HCT116 (cell line): ENCODE measurements around the gene PNN.

Experiments used
- CBX3 ChIP-seq: IDR thresholded peaks from 2 replicates; pipeline ENCODE4 v1.6.1; 2012; ENCODE audit warnings: low read depth
- EZH2 ChIP-seq: fragments of 200-600 bp; sonication (generic); IDR thresholded peaks from 2 replicates; pipeline ENCODE4 v1.6.1; 2017; ENCODE audit warnings: antibody characterized with exemption, mixed run types
- POLR2A ChIP-seq: IDR thresholded peaks from 2 replicates; pipeline ENCODE4 v1.7.0; 2011; ENCODE audit warnings: borderline replicate concordance; ENCODE audit not compliant: insufficient read depth, insufficient read length; ENCODE audit errors: extremely low read depth
- RAD21 ChIP-seq: IDR thresholded peaks from 2 replicates; pipeline ENCODE4 v1.6.1; 2012; ENCODE audit warnings: low read depth, mild to moderate bottlenecking
- SIN3A ChIP-seq: IDR thresholded peaks from 2 replicates; pipeline ENCODE4 v1.6.1; 2012; ENCODE audit warnings: low read depth
- TCF7L2 ChIP-seq: IDR thresholded peaks from 2 replicates; pipeline ENCODE4 v1.7.0; 2011; ENCODE audit warnings: borderline replicate concordance, inconsistent platforms; ENCODE audit not compliant: insufficient read depth, insufficient read length; ENCODE audit errors: extremely low read depth
- ZFX ChIP-seq: fragments of 450-650 bp; IDR thresholded peaks from 2 replicates; pipeline ENCODE4 v1.6.1; 2017
- TF ChIP-seq, protein P1 (sequence below), 3 experiments: fragments of 200-600 bp in 1 of 3; sonication (generic) in 1 of 3; IDR thresholded peaks in 2 of 3; conservative IDR thresholded peaks in 1 of 3; 2 replicates each; pipeline ENCODE4 v1.5.1; 2012 to 2017; ENCODE audit warnings: low read depth in 2 of 3, low read length in 2 of 3, antibody characterized with exemption in 1 of 3, borderline replicate concordance in 1 of 3, control low read depth in 1 of 3, mild to moderate bottlenecking in 1 of 3, mixed read lengths in 1 of 3, mixed run types in 1 of 3, moderate library complexity in 1 of 3; ENCODE audit not compliant: insufficient read depth in 1 of 3
- TF ChIP-seq, protein P2 (sequence below): IDR thresholded peaks from 2 replicates; pipeline ENCODE4 v1.6.1; 2012

DNA sequence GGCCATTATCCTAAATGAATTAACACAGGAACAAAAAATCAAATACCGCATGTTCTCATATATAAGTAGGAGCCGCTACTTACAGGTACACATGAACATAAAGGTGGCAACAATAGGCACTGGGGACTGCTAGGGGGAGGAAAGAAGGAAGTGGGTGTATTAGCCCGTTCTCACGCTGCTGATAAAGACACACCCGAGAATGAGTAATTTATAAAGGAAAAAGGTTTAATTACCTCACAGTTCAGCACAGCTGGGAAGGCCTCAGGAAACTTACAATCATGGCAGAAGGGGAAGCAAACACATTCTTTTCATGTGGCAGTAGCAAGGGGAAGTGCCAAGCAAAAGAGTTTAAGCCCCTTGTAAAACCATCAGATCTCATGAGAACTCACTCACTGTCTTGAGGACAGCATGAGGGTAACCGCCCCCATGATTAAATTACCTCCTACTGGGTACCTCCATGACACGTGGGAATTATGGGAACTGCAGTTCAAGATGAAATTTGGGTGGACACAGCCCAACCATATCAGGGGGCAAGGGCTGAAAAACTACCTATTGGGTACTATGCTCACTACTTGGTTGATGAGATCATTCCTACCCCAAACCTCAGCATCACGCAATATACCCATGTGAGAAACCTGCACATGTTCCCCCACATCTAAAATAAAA, 42.3 kb downstream of the PNN start:
- TF ChIP-seq, protein P1, sequence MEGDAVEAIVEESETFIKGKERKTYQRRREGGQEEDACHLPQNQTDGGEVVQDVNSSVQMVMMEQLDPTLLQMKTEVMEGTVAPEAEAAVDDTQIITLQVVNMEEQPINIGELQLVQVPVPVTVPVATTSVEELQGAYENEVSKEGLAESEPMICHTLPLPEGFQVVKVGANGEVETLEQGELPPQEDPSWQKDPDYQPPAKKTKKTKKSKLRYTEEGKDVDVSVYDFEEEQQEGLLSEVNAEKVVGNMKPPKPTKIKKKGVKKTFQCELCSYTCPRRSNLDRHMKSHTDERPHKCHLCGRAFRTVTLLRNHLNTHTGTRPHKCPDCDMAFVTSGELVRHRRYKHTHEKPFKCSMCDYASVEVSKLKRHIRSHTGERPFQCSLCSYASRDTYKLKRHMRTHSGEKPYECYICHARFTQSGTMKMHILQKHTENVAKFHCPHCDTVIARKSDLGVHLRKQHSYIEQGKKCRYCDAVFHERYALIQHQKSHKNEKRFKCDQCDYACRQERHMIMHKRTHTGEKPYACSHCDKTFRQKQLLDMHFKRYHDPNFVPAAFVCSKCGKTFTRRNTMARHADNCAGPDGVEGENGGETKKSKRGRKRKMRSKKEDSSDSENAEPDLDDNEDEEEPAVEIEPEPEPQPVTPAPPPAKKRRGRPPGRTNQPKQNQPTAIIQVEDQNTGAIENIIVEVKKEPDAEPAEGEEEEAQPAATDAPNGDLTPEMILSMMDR (IDR thresholded peaks at IDR 0.05 in 2 of 3, conservative IDR thresholded peaks at IDR 0.05 in 1 of 3; ENCODE audit: borderline replicate concordance in 1 of 3, insufficient read depth in 1 of 3, low read depth in 2 of 3, low read length in 2 of 3), result no peak
- TF ChIP-seq, protein P2, sequence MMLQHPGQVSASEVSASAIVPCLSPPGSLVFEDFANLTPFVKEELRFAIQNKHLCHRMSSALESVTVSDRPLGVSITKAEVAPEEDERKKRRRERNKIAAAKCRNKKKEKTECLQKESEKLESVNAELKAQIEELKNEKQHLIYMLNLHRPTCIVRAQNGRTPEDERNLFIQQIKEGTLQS, result no peak
- TF ChIP-seq RAD21 (no peak), CBX3 (no peak), SIN3A (peak; percentile 61), ZFX (no peak), EZH2 (no peak), POLR2A (no peak), TCF7L2 (no peak)
